Measurements from ENCODE around the gene SAV1.
"Not testable (repeated sequence)": the region's sequence is repeated elsewhere in the genome, so short reads cannot be mapped to it uniquely, and the experiment has no call there.

Gene SAV1

DNA sequence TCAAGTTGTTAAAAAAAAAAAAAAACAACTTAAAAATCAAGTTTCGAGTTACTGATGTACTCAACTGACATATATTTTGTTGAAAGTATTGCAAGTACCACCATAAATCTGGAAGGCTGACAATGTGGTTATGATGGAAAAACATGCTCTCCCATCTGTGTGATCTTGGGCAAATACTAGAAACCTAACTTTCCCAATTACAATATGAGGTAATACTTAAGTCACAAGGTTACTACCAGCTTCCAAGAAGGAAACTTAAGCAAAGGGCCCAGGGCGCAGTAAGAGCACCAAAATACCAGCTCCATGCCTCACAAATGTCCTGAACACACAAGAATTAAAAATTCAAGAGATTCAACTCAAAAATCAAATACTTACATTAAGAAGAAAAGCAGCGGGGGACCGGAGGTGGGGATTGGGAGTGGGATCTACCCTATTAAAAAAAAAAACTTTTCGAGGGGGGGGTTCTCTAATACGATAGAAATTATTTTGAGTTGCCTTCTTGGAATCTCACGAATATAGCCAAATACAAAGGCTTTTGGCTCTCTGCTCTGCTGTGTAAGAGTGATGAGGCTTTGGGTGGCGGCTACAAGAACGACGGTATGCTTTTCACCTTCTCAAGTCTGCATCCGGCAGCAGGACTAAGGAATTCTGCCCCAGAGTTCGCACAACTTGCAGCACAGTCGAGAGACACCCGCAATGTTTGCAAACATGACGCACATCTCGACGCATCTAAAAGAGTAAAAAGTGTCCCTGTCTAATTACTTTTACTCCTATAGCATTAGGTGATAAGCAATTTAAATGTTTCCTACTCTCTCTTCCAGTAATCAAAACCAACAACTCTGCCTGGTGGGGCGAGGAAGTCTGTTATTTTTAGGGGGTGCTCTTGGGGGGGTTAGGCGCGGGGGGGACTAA, 1.1 kb downstream of the SAV1 start:
- TF ChIP-seq, protein P1, sequence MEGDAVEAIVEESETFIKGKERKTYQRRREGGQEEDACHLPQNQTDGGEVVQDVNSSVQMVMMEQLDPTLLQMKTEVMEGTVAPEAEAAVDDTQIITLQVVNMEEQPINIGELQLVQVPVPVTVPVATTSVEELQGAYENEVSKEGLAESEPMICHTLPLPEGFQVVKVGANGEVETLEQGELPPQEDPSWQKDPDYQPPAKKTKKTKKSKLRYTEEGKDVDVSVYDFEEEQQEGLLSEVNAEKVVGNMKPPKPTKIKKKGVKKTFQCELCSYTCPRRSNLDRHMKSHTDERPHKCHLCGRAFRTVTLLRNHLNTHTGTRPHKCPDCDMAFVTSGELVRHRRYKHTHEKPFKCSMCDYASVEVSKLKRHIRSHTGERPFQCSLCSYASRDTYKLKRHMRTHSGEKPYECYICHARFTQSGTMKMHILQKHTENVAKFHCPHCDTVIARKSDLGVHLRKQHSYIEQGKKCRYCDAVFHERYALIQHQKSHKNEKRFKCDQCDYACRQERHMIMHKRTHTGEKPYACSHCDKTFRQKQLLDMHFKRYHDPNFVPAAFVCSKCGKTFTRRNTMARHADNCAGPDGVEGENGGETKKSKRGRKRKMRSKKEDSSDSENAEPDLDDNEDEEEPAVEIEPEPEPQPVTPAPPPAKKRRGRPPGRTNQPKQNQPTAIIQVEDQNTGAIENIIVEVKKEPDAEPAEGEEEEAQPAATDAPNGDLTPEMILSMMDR (IDR thresholded peaks at IDR 0.05; ENCODE audit: extremely low read depth, insufficient read depth, missing control alignments): no peak
- in situ Hi-C loops (cut with MboI; ENCODE audit: low pct_unique_long_range_greater_than_20kb, low sequenced_read_pairs, unreplicated experiment): no loop called here
- no peak for DNase-seq (ENCODE audit: low spot score)

DNA sequence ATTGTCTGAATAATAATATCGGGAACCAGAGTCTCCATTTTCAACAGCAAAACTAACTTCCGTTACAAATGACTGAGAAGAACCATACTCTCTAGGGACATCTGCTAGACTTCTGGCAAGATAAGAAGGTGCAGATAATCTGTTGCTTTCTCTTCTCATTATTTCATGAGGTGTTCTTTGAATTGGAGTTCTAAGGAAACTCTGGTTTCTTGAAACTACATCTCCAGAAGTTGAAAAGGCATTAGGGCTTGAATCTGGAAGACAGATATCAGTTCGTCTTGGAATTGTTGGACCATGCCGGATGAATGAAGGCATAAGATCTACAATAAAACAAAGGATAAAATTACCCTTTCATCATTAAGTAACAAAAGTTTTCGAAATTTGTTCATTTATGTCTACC, 2.8 kb downstream of the SAV1 start:
- in situ Hi-C loops (cut with MboI; ENCODE audit: low pct_unique_long_range_greater_than_20kb, low sequenced_read_pairs, unreplicated experiment); DNase-seq (ENCODE audit: low spot score): not testable (repeated sequence)

DNA sequence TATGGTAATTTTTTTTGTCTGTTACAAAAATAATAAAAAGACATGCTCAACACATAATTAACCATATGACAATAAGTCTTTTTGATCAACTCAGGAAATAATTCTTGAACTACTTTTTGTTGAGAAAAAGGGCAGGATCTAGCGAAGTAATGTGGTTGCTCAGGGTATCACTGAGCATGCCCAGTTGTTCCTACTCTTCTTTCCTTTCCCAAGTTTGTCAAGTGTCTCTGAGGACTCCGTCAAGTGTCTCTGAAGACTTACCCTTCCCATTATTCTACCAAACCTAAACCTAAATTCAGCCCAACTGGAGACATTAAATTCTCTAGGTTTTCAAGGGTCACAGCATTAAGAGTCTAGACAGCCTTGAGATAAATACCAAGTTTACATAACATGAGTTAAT, 3.5 kb downstream of the SAV1 start:
- not testable (repeated sequence) for DNase-seq (ENCODE audit: low spot score)

DNA sequence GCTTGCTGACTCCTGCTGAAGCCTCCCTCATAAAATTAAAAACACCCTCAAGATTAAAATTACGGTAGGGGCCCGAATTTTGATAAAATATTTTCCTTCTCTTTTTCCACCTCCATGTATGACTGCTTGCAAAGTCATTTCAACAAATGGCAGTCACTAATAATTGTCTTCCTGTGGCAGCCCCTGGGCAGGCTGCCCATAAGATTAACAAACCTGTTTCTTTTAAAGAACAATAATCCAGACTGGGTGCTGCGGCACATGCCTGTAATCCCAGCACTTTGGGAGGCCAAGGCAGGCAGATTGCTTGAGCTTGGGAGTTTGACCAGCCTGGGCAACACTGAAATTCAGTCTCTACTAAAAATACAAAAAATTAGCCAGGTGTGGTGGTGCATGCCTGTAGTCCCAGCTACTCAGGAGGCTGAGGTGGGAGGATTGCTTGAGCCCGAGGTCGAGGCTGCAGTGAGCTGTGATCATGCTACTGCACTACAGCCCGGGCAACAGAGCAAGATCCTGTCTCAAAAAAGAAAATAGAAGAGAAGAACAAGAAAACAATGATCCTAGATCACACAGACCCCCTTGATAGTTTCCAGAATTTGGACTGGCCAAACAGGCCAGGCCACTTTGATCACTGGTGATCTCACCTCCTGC, 8.7 kb downstream of the SAV1 start:
- DNase-seq (ENCODE audit: low spot score): no peak
- in situ Hi-C loops (cut with MboI; ENCODE audit: low pct_unique_long_range_greater_than_20kb, low sequenced_read_pairs, unreplicated experiment): no loop called here
- TF ChIP-seq, protein P1 (IDR thresholded peaks at IDR 0.05; ENCODE audit: extremely low read depth, insufficient read depth, missing control alignments): no peak

More for the DNA sequence above, 3.5 kb downstream of the SAV1 start:
- in situ Hi-C loops (cut with MboI; ENCODE audit: low pct_unique_long_range_greater_than_20kb, low sequenced_read_pairs, unreplicated experiment): not testable (repeated sequence)

DNA sequence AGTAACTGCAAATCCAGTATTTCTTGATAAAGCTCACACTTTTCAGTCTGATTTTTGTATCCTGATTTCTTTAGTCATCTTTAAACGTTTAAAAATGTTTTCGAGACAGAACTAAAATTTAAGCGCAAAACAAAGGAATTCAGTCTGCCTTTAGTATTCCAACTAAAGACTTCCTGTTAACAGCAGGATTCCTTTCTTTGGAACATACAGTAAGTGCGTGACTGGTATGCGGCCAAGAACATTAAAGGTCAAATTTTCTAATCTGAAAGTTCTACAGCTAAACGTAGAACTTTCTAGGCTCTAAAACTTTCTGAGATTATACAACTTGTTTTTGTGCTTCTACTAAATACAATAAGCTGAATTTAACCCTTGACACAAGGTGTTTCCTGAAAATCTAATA, 9.9 kb downstream of the SAV1 start:
- in situ Hi-C loops (cut with MboI; ENCODE audit: low pct_unique_long_range_greater_than_20kb, low sequenced_read_pairs, unreplicated experiment): no loop called here
- no peak for DNase-seq (ENCODE audit: low spot score)
- TF ChIP-seq, protein P1 (IDR thresholded peaks at IDR 0.05; ENCODE audit: extremely low read depth, insufficient read depth, missing control alignments): no peak

GRCh38 chr14:50657753-50658152, 10.4 kb downstream of the SAV1 start:
- DNase-seq (ENCODE audit: low spot score): no peak
- in situ Hi-C loops (cut with MboI; ENCODE audit: low pct_unique_long_range_greater_than_20kb, low sequenced_read_pairs, unreplicated experiment): no loop called here
- TF ChIP-seq, protein P1 (IDR thresholded peaks at IDR 0.05; ENCODE audit: extremely low read depth, insufficient read depth, missing control alignments): no peak

DNA sequence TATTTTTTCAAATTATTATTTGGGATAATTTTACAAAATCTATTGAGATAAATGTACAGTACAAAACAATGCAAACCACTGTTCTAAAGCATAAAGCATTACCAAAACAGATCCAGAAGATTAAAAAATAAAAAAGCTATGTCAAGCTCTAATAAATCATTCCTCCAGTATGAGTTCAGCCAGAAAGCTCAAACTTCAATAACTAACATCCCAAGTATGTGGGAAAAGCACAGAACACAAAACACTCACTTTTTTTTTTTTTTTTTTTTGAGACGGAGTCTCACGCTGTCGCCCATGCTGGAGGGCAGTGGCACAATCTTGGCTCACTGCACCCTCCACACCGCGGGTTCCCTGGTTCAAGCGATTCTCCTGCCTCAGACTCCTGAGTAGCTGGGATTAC, 11.3 kb downstream of the SAV1 start:
- DNase-seq (ENCODE audit: low spot score): no peak
- TF ChIP-seq, protein P1 (IDR thresholded peaks at IDR 0.05; ENCODE audit: extremely low read depth, insufficient read depth, missing control alignments): no peak

More for the DNA sequence above, 11.3 kb downstream of the SAV1 start:
- in situ Hi-C loops (cut with MboI; ENCODE audit: low pct_unique_long_range_greater_than_20kb, low sequenced_read_pairs, unreplicated experiment): no loop called here

Data from GM13977 (cell line).